Stimulated activated naive B cell treated with anti-CD40 and anti-IgM and Interleukin-4, amounts not matched to agents 10 μg/mL and 1 μg/mL and 100 μg/mL, for 72 hours (primary cell): ENCODE data around the gene ZC3H10.

Source experiments
- ATAC-seq, 2 donors: fragments of 150-1000 bp; cut with Tn5 transposase; replicated peaks; 2 replicates each; pipeline ENCODE4 v1.10.0; 2021; ENCODE audit warnings: moderate library complexity in 1 of 2
- DNase-seq: peaks from one replicate; pipeline ENCODE4 v3.0.0; 2021
- H3K27ac Mint-ChIP-seq: one replicate; pipeline ENCODE4 v1.8.0; 2022; ENCODE audit warnings: mild to moderate bottlenecking, mixed read lengths
- H3K27me3 Mint-ChIP-seq, 2 donors: one replicate each; pipeline ENCODE4 v1.8.0; 2022; ENCODE audit warnings: mixed read lengths in 2 of 2
- H3K36me3 Mint-ChIP-seq, 2 donors: one replicate each; pipeline ENCODE4 v1.8.0; 2022; ENCODE audit warnings: mixed read lengths in 2 of 2, mild to moderate bottlenecking in 1 of 2
- H3K4me1 Mint-ChIP-seq, 2 donors: one replicate each; pipeline ENCODE4 v1.8.0; 2022; ENCODE audit warnings: mixed read lengths in 2 of 2, mild to moderate bottlenecking in 1 of 2
- H3K4me3 Mint-ChIP-seq, 2 donors: one replicate each; pipeline ENCODE4 v1.8.0; 2022; ENCODE audit warnings: mild to moderate bottlenecking in 2 of 2, mixed read lengths in 2 of 2, moderate library complexity in 1 of 2
- H3K9me3 Mint-ChIP-seq, 2 donors: one replicate each; pipeline ENCODE4 v1.8.0; 2022; ENCODE audit warnings: mixed read lengths in 2 of 2, mild to moderate bottlenecking in 1 of 2

ZC3H10 gene

DNA sequence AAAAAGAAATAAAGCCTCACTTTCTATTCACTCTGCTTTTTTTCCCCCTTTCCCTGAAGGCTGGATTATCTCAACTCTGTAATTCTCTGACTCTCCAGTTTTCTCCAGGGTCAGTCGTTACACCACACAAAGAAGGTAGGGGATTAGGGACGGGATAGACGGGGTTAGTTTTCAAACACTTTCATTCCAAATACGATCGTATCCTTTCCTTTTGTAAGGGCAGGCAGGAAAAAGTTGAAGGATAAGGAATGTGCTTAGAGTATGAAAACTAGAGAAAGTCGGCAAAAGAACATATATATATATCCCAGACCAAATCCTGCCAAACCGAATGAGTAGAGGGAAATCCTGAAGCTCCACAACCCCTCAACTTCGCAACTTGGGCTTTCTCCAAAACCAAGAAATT lies 9.4 kb downstream of the ZC3H10 start:
- Mint-ChIP-seq H3K36me3 (peaks cover 25 to 36% of the 10 kb centered on the region in 2 donors), H3K27me3 (no peaks in the 10 kb centered on the region), H3K27ac (peak overlapping the region; percentile 96), H3K4me1 (peaks cover 49 to 64% of the 10 kb centered on the region in 2 donors), H3K4me3 (peak overlapping the region; percentile 98 to 100), H3K9me3 (no peaks in the 10 kb centered on the region)
- ATAC-seq (no peak), DNase-seq (no peak)

GRCh38 chr12:56127888-56128669 lies 10.0 kb downstream of the ZC3H10 start, which contains the start of gene ESYT1:
ESYT1 (plus strand) TSS chr12:56128267; CDS start chr12:56128320, 53 bp downstream.
- no peaks in the 10 kb centered on the region for H3K9me3 Mint-ChIP-seq
- peak within 1 kb of the TSS; percentile 96 for H3K27ac Mint-ChIP-seq
- H3K27me3 Mint-ChIP-seq: no peaks in the 10 kb centered on the region
- peaks cover 28 to 39% of the 10 kb centered on the region in 2 donors for H3K36me3 Mint-ChIP-seq
- H3K4me1 Mint-ChIP-seq: peaks cover 50 to 67% of the 10 kb centered on the region in 2 donors
- ATAC-seq: peak; percentile 90 to 91
- peak; percentile 97 for DNase-seq
- H3K4me3 Mint-ChIP-seq: peak within 1 kb of the TSS; percentile 98 to 100

- Mint-ChIP-seq H3K9me3 (no peaks in the 10 kb centered on the region), H3K27ac (peak overlapping the region; percentile 96), H3K27me3 (no peaks in the 10 kb centered on the region), H3K4me1 (peaks cover 48 to 67% of the 10 kb centered on the region in 2 donors), H3K4me3 (peak overlapping the region; percentile 98 to 100), H3K36me3 (peaks cover 32 to 42% of the 10 kb centered on the region in 2 donors)
- peak in 1 of 2 donors; percentile 0 for ATAC-seq
- DNase-seq: no peak
Observed at GRCh38 chr12:56128670-56129205, 10.7 kb downstream of the ZC3H10 start.

- peak overlapping the region; percentile 98 to 100 for H3K4me3 Mint-ChIP-seq
- H3K27ac Mint-ChIP-seq: peak overlapping the region; percentile 96
- no peaks in the 10 kb centered on the region for H3K27me3 Mint-ChIP-seq
- peaks cover 43 to 67% of the 10 kb centered on the region in 2 donors for H3K4me1 Mint-ChIP-seq
- ATAC-seq (peak; percentile 33 to 40), DNase-seq (peak; percentile 58)
- H3K36me3 Mint-ChIP-seq: peaks cover 35 to 40% of the 10 kb centered on the region in 2 donors
- no peaks in the 10 kb centered on the region for H3K9me3 Mint-ChIP-seq
Observed at GRCh38 chr12:56129206-56129941, 11.3 kb downstream of the ZC3H10 start.

- no peaks in the 10 kb centered on the region for H3K27me3 Mint-ChIP-seq
- H3K4me3 Mint-ChIP-seq: peak overlapping the region; percentile 98 to 100
- H3K9me3 Mint-ChIP-seq: no peaks in the 10 kb centered on the region
- peaks cover 41 to 67% of the 10 kb centered on the region in 2 donors for H3K4me1 Mint-ChIP-seq
- ATAC-seq (no peak), DNase-seq (no peak)
- peak overlapping the region; percentile 96 for H3K27ac Mint-ChIP-seq
- H3K36me3 Mint-ChIP-seq: peaks cover 36 to 41% of the 10 kb centered on the region in 2 donors
Observed at GRCh38 chr12:56129942-56130495, 12.0 kb downstream of the ZC3H10 start.

DNA sequence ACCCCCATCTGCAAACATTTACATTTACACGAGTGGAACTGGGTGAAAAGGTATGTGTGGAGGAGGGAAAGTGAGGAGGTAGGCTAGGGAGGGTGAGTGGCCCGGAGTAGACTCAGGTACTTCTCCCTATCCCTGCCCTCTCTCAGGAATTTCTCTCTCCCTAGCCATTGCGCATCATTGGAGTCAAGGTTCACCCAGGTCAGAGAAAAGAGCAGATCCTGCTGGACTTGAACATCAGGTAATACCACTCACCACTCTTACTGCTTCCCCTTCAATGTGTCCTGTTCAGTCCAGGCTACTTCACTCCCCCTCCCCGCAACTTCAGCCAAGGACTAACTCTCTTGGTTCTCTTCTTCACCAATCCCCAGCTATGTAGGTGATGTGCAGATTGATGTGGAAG lies 12.8 kb downstream of the ZC3H10 start:
- Mint-ChIP-seq H3K9me3 (no peaks in the 10 kb centered on the region), H3K36me3 (peaks cover 38 to 43% of the 10 kb centered on the region in 2 donors), H3K4me1 (peaks cover 41 to 66% of the 10 kb centered on the region in 2 donors), H3K27ac (no peak overlapping the region), H3K27me3 (no peaks in the 10 kb centered on the region), H3K4me3 (peak overlapping the region in 1 of 2 donors; percentile 98)
- DNase-seq (no peak), ATAC-seq (no peak)

- no peak overlapping the region for H3K4me3 Mint-ChIP-seq
- ATAC-seq: no peak
- H3K4me1 Mint-ChIP-seq: peaks cover 19 to 29% of the 10 kb centered on the region in 2 donors
- H3K36me3 Mint-ChIP-seq: peaks cover 61 to 73% of the 10 kb centered on the region in 2 donors
- no peaks in the 10 kb centered on the region for H3K27me3 Mint-ChIP-seq
- no peaks in the 10 kb centered on the region for H3K9me3 Mint-ChIP-seq
- no peak for DNase-seq
- no peak overlapping the region for H3K27ac Mint-ChIP-seq
Observed at GRCh38 chr12:56134897-56135296, 16.8 kb downstream of the ZC3H10 start.

- ATAC-seq (no peak), DNase-seq (no peak)
- H3K36me3 Mint-ChIP-seq: peaks cover 55 to 67% of the 10 kb centered on the region in 2 donors
- H3K4me1 Mint-ChIP-seq: peaks cover 12 to 15% of the 10 kb centered on the region in 2 donors
- H3K27me3 Mint-ChIP-seq: no peaks in the 10 kb centered on the region
- no peak overlapping the region for H3K27ac Mint-ChIP-seq
- H3K9me3 Mint-ChIP-seq: no peaks in the 10 kb centered on the region
- H3K4me3 Mint-ChIP-seq: no peak overlapping the region
Observed at GRCh38 chr12:56137853-56138571, 19.9 kb downstream of the ZC3H10 start.

DNA sequence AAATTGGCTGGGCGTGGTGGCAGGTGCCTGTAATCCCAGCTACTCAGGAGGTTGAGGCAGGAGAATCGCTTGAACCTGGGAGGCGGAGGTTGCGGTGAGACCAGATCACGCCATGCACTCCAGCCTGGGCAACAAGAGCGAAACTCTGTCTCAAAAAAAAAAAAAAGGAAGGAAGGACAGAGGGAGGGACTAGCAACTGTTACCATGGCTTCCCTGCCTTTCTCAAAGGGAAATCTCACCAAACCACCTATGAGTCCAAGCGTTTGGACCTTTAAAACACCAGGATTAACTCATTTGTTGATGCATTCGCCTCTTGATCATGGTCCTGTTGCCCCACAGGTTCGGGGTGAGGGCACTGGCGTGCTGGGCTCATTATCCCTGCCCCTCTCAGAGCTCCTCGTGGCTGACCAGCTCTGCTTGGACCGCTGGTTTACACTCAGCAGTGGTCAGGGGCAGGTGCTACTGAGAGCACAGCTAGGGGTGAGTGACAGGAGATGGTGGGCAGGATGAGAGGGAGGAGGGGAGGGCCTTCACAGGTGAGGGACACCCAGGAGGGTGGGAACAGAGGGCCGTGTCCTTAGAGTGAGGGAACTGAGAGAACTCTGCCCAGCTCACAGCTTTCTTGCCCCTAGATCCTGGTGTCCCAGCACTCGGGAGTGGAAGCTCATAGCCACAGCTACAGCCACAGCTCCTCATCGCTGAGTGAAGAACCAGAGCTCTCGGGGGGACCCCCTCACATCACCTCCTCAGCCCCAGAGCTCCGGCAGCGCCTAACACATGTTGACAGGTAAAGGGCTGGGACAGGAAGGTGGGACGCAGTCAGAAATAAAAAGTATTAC lies 24.1 kb downstream of the ZC3H10 start:
- H3K4me3 Mint-ChIP-seq: no peak overlapping the region
- peaks cover 17 to 19% of the 10 kb centered on the region in 2 donors for H3K4me1 Mint-ChIP-seq
- peak in 1 of 2 donors; percentile 14 for ATAC-seq
- DNase-seq: no peak
- peak overlapping the region; percentile 65 for H3K27ac Mint-ChIP-seq
- no peaks in the 10 kb centered on the region for H3K9me3 Mint-ChIP-seq
- peaks cover 52 to 62% of the 10 kb centered on the region in 2 donors for H3K36me3 Mint-ChIP-seq
- no peaks in the 10 kb centered on the region for H3K27me3 Mint-ChIP-seq

DNA sequence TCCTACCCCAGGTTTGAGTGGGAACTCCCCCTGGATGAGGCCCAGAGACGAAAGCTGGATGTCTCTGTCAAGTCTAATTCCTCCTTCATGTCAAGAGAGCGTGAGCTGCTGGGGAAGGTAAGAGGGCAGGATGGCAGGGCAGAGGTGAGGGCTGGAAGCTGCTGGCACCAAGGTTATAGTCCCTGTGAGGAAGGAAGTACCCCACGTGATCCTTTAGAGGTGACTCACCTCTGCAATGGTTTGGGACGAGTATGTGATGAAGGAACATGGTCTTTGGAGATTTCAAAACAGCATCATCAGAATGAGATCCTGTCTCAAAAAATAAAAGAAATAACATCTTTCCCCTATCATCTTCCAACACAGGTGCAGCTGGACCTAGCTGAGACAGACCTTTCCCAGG lies 25.2 kb downstream of the ZC3H10 start:
- Mint-ChIP-seq H3K4me3 (no peak overlapping the region), H3K9me3 (no peaks in the 10 kb centered on the region), H3K27ac (peak overlapping the region; percentile 26), H3K27me3 (no peaks in the 10 kb centered on the region), H3K36me3 (peaks cover 45 to 53% of the 10 kb centered on the region in 2 donors), H3K4me1 (peaks cover 17 to 19% of the 10 kb centered on the region in 2 donors)
- ATAC-seq (peak in 1 of 2 donors; percentile 34), DNase-seq (no peak)

GRCh38 chr12:56143870-56144269 lies 25.8 kb downstream of the ZC3H10 start:
- ATAC-seq (no peak), DNase-seq (no peak)
- no peak overlapping the region for H3K4me3 Mint-ChIP-seq
- H3K27me3 Mint-ChIP-seq: no peaks in the 10 kb centered on the region
- H3K36me3 Mint-ChIP-seq: peaks cover 38 to 47% of the 10 kb centered on the region in 2 donors
- H3K4me1 Mint-ChIP-seq: peaks cover 17 to 19% of the 10 kb centered on the region in 2 donors
- no peaks in the 10 kb centered on the region for H3K9me3 Mint-ChIP-seq
- H3K27ac Mint-ChIP-seq: no peak overlapping the region

DNA sequence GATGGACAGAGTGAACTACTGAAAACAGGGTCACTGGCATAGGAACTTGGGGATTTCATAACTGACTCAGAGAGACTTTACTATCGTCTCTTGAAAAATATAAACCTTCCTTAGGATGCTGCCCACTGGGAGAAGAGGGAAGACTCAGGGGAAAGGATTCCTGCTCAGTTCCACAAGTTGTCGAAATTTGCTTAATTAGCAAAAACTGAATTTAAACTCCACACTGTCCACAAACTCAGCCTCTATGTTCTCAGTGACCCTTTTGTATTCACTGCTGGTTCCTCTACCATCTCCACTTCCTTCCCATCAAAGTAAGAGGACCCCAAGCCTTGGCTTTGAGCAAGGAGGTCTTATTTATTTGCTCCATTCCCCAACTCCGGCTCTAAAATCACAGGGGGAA lies 27.2 kb downstream of the ZC3H10 start:
- H3K9me3 Mint-ChIP-seq: no peaks in the 10 kb centered on the region
- DNase-seq: no peak
- H3K36me3 Mint-ChIP-seq: peaks cover 31 to 37% of the 10 kb centered on the region in 2 donors
- H3K4me1 Mint-ChIP-seq: peaks cover 19 to 21% of the 10 kb centered on the region in 2 donors
- no peak overlapping the region for H3K27ac Mint-ChIP-seq
- H3K4me3 Mint-ChIP-seq: no peak overlapping the region
- no peak for ATAC-seq
- H3K27me3 Mint-ChIP-seq: no peaks in the 10 kb centered on the region
